Left renal pelvis (tissue), 4 donors: ENCODE results near the gene OR3A2. TPM values are rescaled to one million over a fixed set of nuclear protein-coding genes. Genes with fewer than 3 reads are reported as not detected.
"Not testable (repeated sequence)": the region's sequence is repeated elsewhere in the genome, so short reads cannot be mapped to it uniquely, and the experiment has no call there.

Experiments used
- DNase-seq, 4 donors: peaks; one replicate each; pipeline ENCODE4 v3.0.0-alpha.2; 2013; ENCODE audit warnings: low read depth in 4 of 4, low spot score in 3 of 4
- polyA plus RNA-seq, 4 donors: library from polyadenylated mRNA; unstranded; fragments of 120-200 nt; gene quantifications; one replicate each; pipeline ENCODE4 v1.2.1, GENCODE V29; 2013; ENCODE audit not compliant: insufficient read length in 4 of 4

OR3A2 gene
- polyA plus RNA-seq, 4 donors, result 0.14 to 0.68 (median 0.43) TPM

DNA sequence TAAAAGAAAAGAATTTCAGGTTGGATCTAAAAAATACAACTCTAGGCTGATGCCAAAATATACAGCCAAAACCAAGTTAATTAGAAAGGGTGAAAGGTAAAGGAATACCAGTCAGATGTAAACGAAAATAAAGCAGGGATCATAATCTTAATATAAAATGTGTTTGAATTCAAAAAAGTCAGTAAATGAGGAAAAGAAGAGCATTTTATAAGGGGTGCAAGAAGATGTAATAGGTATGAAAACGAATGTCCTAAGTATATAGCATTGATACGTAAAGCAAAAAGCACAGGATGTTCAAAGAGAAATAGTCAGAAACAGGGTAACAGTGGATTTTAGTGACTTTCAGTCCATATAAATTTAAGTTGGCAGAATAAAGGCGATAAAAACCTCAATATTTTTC, 90.5 kb downstream of the OR3A2 start:
- no peak for DNase-seq

GRCh38 chr17:3293548-3293947, 92.6 kb downstream of the OR3A2 start:
- DNase-seq, result not testable (repeated sequence)

DNA sequence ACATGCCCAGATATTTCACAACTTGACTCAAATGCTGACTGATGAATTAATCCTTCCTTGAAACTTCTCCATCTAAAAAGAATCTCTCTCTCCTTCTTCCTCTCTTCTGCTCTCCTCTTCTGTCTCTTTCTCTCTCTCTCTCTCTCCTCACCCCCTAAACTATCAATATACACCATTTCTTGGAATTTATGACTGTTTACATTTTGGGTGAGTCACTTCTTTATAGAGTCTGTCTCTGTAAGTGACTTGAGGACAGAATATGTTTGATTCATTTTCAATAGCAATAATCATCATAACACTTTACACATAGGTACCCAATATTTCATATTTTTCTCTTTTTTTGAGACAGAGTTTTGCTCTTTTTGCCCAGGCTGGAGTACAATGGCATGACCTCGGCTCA, 103.2 kb downstream of the OR3A2 start:
- DNase-seq, result no peak

DNA sequence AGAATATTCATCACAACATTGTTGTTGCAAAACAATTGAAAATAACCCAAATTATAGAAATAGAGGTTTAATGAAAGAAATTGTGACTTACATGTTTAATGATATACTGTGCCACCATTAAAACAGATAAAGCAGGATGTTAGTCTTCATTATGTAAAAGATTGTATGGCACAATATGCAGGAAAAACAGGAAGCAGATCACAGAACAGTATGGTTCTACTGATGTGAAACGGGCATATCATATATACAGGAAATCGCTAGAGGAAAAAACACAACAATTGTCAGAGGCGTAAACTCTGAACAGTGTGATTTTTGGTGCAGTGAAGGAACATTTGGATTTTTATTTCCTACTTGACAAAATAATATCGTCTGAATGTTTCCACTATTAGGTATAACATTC, 110.0 kb downstream of the OR3A2 start:
- no peak for DNase-seq

GRCh38 chr17:3271072-3271848, 114.8 kb downstream of the OR3A2 start:
- DNase-seq, result no peak

- no peak for DNase-seq
Observed at GRCh38 chr17:3260600-3260999, 125.5 kb downstream of the OR3A2 start.

DNA sequence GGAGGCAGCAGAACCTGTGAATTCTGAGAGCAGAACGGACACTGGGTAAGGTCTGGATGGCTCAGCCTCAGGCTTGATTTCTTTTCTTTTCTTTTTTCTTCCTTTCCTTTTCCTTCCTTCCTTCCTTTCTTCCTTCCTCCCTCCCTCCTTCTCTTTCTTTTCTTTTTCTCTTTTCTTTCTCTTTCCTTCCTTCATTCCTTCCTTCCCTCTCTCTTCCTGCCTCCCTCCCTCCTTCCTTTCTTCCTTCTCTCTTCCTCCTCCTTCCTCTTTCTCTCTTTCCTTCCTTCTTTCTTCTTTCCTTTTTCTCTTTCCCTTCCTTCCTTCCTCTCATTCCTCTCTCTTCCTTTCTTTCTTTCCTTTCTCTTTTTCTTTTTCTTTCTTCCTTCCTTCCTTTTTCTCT, 125.9 kb downstream of the OR3A2 start:
- DNase-seq, result no peak

- no peak for DNase-seq
Observed at GRCh38 chr17:3256575-3256974, 129.5 kb downstream of the OR3A2 start.

DNA sequence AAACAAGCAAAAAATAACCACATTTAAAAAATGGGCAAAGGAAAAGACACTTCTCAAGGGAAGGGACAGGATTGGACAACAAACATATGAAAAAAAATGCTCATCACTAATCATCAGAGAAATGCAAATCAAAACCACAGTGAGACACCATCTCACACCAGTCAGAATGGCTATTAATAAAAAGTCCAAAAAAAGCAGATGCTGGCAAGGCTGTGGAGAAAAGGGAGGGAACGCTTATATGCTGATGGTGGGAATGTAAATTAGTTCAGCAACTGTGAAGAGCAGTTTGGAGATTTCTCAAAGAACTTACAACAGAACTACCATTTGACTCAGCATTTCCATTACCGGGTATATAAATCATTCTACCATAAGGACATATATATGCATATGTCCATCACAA, 137.1 kb downstream of the OR3A2 start:
- not testable (repeated sequence) for DNase-seq

GRCh38 chr17:3244841-3245240, 141.3 kb downstream of the OR3A2 start:
- not testable (repeated sequence) for DNase-seq

DNA sequence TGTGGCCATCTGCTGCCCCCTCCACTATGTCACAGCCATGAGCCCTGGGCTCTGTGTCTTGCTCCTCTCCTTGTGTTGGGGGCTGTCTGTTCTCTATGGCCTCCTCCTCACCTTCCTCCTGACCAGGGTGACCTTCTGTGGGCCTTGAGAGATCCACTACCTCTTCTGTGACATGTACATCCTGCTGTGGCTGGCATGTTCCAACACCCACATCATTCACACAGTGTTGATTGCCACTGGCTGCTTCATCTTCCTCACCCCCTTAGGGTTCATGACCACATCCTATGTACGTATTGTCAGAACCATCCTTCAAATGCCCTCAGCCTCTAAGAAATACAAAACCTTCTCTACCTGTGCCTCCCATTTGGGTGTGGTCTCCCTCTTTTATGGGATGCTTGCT, 145.1 kb downstream of the OR3A2 start:
- not testable (repeated sequence) for DNase-seq

DNA sequence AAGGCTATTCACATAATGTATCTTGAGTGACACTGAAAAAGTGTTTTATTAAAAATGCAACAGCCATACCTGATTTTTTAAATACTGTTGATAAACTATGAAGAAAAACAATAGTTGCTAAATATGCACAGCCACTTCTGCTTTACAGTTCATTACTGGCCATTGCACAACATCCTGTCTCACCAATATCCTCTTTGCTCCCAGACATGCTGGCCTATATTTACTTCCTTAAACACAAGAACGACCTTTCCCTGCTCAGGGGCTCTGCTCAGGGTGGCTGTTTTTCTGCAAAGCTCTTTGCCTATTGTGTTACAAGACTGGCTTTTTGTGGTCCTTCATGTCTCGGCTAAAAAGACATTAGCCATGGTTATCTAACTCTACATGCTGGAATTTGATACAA, 147.4 kb downstream of the OR3A2 start:
- DNase-seq, result not testable (repeated sequence)

- DNase-seq, result not testable (repeated sequence)
Observed at GRCh38 chr17:3232300-3232699, 153.8 kb downstream of the OR3A2 start.

Other genes with a start within 250 kb of the OR3A2 start
- not detected for gene OR1A2, start 188.8 kb downstream of the OR3A2 start, polyA plus RNA-seq
- gene OR1A1, start 178.6 kb downstream of the OR3A2 start, polyA plus RNA-seq, result under 1 TPM in 3 of 4 donors, not detected in 1; 0.04 to 0.07 (median 0.05) TPM
- gene OR3A1, start 87.9 kb downstream of the OR3A2 start, polyA plus RNA-seq, result under 1 TPM in 2 of 4 donors, not detected in 2; 0.12 TPM
- gene OR1E1, start 12.1 kb upstream of the OR3A2 start, polyA plus RNA-seq, result not detected
- gene OR3A3, start 25.1 kb upstream of the OR3A2 start, polyA plus RNA-seq, result under 1 TPM in 2 of 4 donors, not detected in 2; 0.15 to 0.17 TPM
- gene OR1E2, start 47.5 kb upstream of the OR3A2 start, polyA plus RNA-seq, result not detected
- gene SPATA22, start 85.5 kb upstream of the OR3A2 start, polyA plus RNA-seq, result under 1 TPM; 0.39 to 0.82 (median 0.51) TPM
- gene ASPA, start 89.7 kb upstream of the OR3A2 start, polyA plus RNA-seq, result 10 to 100 TPM; 10.5 to 30.2 (median 27.7) TPM
- gene TRPV3, start 171.5 kb upstream of the OR3A2 start, polyA plus RNA-seq, result 1 to 10 TPM in 3 of 4 donors, under 1 TPM in 1; 0.96 to 2.3 (median 1.5) TPM
- 10 to 100 TPM in 1 of 4 donors, 1 to 10 TPM in 3; 5.8 to 13.0 (median 7.0) TPM for gene TRPV1, start 223.1 kb upstream of the OR3A2 start, polyA plus RNA-seq
- 10 to 100 TPM in 3 of 4 donors, 1 to 10 TPM in 1; 9.6 to 17.3 (median 14.7) TPM for gene SHPK, start 249.9 kb upstream of the OR3A2 start, polyA plus RNA-seq